Left renal pelvis (tissue), 4 donors: ENCODE results near the gene HRH2. TPM values are rescaled to one million over a fixed set of nuclear protein-coding genes. Genes with fewer than 3 reads are reported as not detected.

Experiments used
- DNase-seq, 4 donors: peaks; one replicate each; pipeline ENCODE4 v3.0.0-alpha.2; 2013; ENCODE audit warnings: low read depth in 4 of 4, low spot score in 3 of 4
- polyA plus RNA-seq, 4 donors: library from polyadenylated mRNA; unstranded; fragments of 120-200 nt; gene quantifications; one replicate each; pipeline ENCODE4 v1.2.1, GENCODE V29; 2013; ENCODE audit not compliant: insufficient read length in 4 of 4

Gene HRH2
- polyA plus RNA-seq, 4 donors: 0.89 to 3.6 (median 3.0) TPM

- no peak for DNase-seq
These were observed 32.7 kb downstream of the HRH2 start for GRCh38 chr5:175690586-175690985.

GRCh38 chr5:175691761-175692160, 33.9 kb downstream of the HRH2 start:
- DNase-seq: no peak

GRCh38 chr5:175692235-175692995, 34.5 kb downstream of the HRH2 start:
- no peak for DNase-seq

GRCh38 chr5:175692996-175693710, 35.3 kb downstream of the HRH2 start:
- DNase-seq: no peak

GRCh38 chr5:175693741-175694140, 35.9 kb downstream of the HRH2 start:
- no peak for DNase-seq

GRCh38 chr5:175694371-175695160, 36.7 kb downstream of the HRH2 start:
- DNase-seq: no peak

GRCh38 chr5:175695161-175696126, 37.6 kb downstream of the HRH2 start:
- DNase-seq: no peak

GRCh38 chr5:175696139-175696854, 38.4 kb downstream of the HRH2 start:
- no peak for DNase-seq

GRCh38 chr5:175696855-175697198, 39.0 kb downstream of the HRH2 start:
- no peak for DNase-seq

GRCh38 chr5:175697846-175698245, 40.0 kb downstream of the HRH2 start:
- DNase-seq: no peak

GRCh38 chr5:175698401-175699115, 40.7 kb downstream of the HRH2 start:
- no peak for DNase-seq

- DNase-seq: no peak
These were observed 43.1 kb downstream of the HRH2 start for GRCh38 chr5:175700991-175701390.

- DNase-seq: no peak
These were observed 43.9 kb downstream of the HRH2 start for GRCh38 chr5:175701797-175702196.

- no peak for DNase-seq
These were observed 48.6 kb downstream of the HRH2 start for GRCh38 chr5:175706499-175706898.

- no peak for DNase-seq
These were observed 50.0 kb downstream of the HRH2 start for GRCh38 chr5:175707751-175708375.

- no peak for DNase-seq
These were observed 51.5 kb downstream of the HRH2 start for GRCh38 chr5:175709276-175709781.

- no peak for DNase-seq
These were observed 52.5 kb downstream of the HRH2 start for GRCh38 chr5:175710326-175710725.

- no peak for DNase-seq
These were observed 53.2 kb downstream of the HRH2 start for GRCh38 chr5:175711031-175711430.
